B cell (primary cell): ENCODE results near the gene SLC13A2. TPM values are rescaled to one million over a fixed set of nuclear protein-coding genes. Genes with fewer than 3 reads are reported as not detected.

ENCODE experiments used
- ATAC-seq: fragments of 200-7000 bp; cut with Tn5 transposase; one replicate; pipeline ENCODE4 v1.10.0; 2021; ENCODE audit warnings: low read depth, mild to moderate bottlenecking, moderate number of reproducible peaks, moderate library complexity
- CTCF ChIA-PET: fragments of 350-600 bp; sonication (Branson Sonifier 250); formaldehyde crosslinking; loops from one replicate; lab custom pipeline; 2021; ENCODE audit warnings: antibody characterized with exemption, inconsistent platforms; lab: Charles Lee
- POLR2A ChIA-PET: fragments of 350-600 bp; sonication (Branson Sonifier 250); formaldehyde crosslinking; loops from one replicate; lab custom pipeline; 2021; ENCODE audit warnings: antibody characterized with exemption; lab: Charles Lee
- DNase-seq: peaks from one replicate; pipeline ENCODE4 v3.0.0; 2013
- H2AFZ ChIP-seq: 2 replicates; pipeline ENCODE4 v1.6.1; 2012; ENCODE audit warnings: mild to moderate bottlenecking, low read depth, low read length; ENCODE audit not compliant: insufficient read depth, poor library complexity, severe bottlenecking
- H3K27ac ChIP-seq, 2 donors: 1 replicate in 1 of 2; 2 replicates in 1 of 2; pipeline ENCODE4 v1.5.1; 2012 to 2013; ENCODE audit warnings: low read length in 2 of 2, mild to moderate bottlenecking in 2 of 2, moderate library complexity in 1 of 2
- H3K27me3 ChIP-seq, 4 experiments: fragments of 200-600 bp in 1 of 4; sonication (generic) in 1 of 4; replicated peaks in 1 of 4; 1 replicate in 2 of 4; 2 replicates in 2 of 4; pipeline versions ENCODE4 v1.6.1 to v1.7.0; 2013 to 2016; ENCODE audit warnings: low read length in 3 of 4, mild to moderate bottlenecking in 2 of 4, mixed read lengths in 1 of 4, moderate library complexity in 1 of 4; ENCODE audit not compliant: insufficient read depth in 4 of 4, control insufficient read depth in 3 of 4; ENCODE audit errors: control extremely low read depth in 1 of 4
- H3K36me3 ChIP-seq, 2 experiments: replicated peaks in 1 of 2; 1 replicate in 1 of 2; 2 replicates in 1 of 2; pipeline versions ENCODE4 v1.6.1 to v1.7.1; 2013; ENCODE audit warnings: low read length in 1 of 2; ENCODE audit not compliant: insufficient read depth in 2 of 2, control insufficient read depth in 1 of 2; ENCODE audit errors: control extremely low read depth in 1 of 2, extremely low read depth in 1 of 2
- H3K4me1 ChIP-seq, 2 donors: fragments of 200-600 bp in 1 of 2; sonication (generic) in 1 of 2; 1 replicate in 1 of 2; 2 replicates in 1 of 2; pipeline versions ENCODE4 v1.5.1 to v1.6.1; 2013 to 2017; ENCODE audit warnings: low read length in 2 of 2; ENCODE audit not compliant: control insufficient read depth in 2 of 2, insufficient read depth in 2 of 2
- H3K4me2 ChIP-seq: replicated peaks from 2 replicates; pipeline ENCODE3; 2012; ENCODE audit warnings: mild to moderate bottlenecking, low read depth, low read length; ENCODE audit not compliant: poor library complexity, severe bottlenecking
- H3K4me3 ChIP-seq, 5 experiments: fragments of 200-600 bp in 1 of 5; sonication (generic) in 1 of 5; 1 replicate in 3 of 5; 2 replicates in 2 of 5; pipeline versions ENCODE4 v1.5.1 to v1.7.0; 2011 to 2016; ENCODE audit warnings: low read length in 4 of 5, mild to moderate bottlenecking in 4 of 5, low read depth in 2 of 5, control low read depth in 1 of 5, moderate library complexity in 1 of 5; ENCODE audit not compliant: insufficient read depth in 1 of 5; ENCODE audit errors: control extremely low read depth in 1 of 5, extremely low read depth in 1 of 5
- H3K79me2 ChIP-seq: fragments of 200-600 bp; sonication (generic); one replicate; pipeline ENCODE4 v1.6.0; 2016; ENCODE audit warnings: low read length; ENCODE audit not compliant: control insufficient read depth, insufficient read depth
- H3K9ac ChIP-seq: fragments of 200-600 bp; sonication (generic); 2 replicates; pipeline ENCODE4 v1.6.1; 2017; ENCODE audit warnings: mild to moderate bottlenecking, low read length, moderate library complexity
- H3K9me3 ChIP-seq, 3 donors: one replicate each; pipeline versions ENCODE4 v1.6.1 to v1.7.1; 2013; ENCODE audit warnings: low read length in 2 of 3; ENCODE audit not compliant: control insufficient read depth in 2 of 3, insufficient read depth in 1 of 3; ENCODE audit errors: control extremely low read depth in 1 of 3
- H4K20me1 ChIP-seq: 2 replicates; pipeline ENCODE4 v1.6.0; 2012; ENCODE audit warnings: mild to moderate bottlenecking, low read length; ENCODE audit not compliant: insufficient read depth, control insufficient read depth, poor library complexity, severe bottlenecking
- H3K27ac Mint-ChIP-seq: one replicate; pipeline ENCODE4 v1.8.0; 2021; ENCODE audit warnings: mixed read lengths
- H3K27me3 Mint-ChIP-seq: one replicate; pipeline ENCODE4 v1.8.0; 2021; ENCODE audit warnings: mixed read lengths
- H3K4me1 Mint-ChIP-seq: one replicate; pipeline ENCODE4 v1.8.0; 2021; ENCODE audit warnings: mixed read lengths
- H3K4me3 Mint-ChIP-seq: one replicate; pipeline ENCODE4 v1.8.0; 2021; ENCODE audit warnings: mixed read lengths
- H3K9me3 Mint-ChIP-seq: one replicate; pipeline ENCODE4 v1.8.0; 2022; ENCODE audit warnings: mixed read lengths; ENCODE audit not compliant: insufficient read depth
- CTCF ChIP-seq: fragments of 200-600 bp; IDR thresholded peaks from one replicate; pipeline ENCODE4 v1.8.0; 2022; ENCODE audit warnings: antibody characterized with exemption, mild to moderate bottlenecking
- EZH2 ChIP-seq: IDR thresholded peaks from 2 replicates; pipeline ENCODE4 v1.6.1; 2012; ENCODE audit warnings: borderline replicate concordance, low read depth, mild to moderate bottlenecking, moderate library complexity, low read length; ENCODE audit not compliant: insufficient read depth, poor library complexity, severe bottlenecking
- WGBS: methylation state at CpG from one replicate; pipeline ENCODE4 v1.1.5; 2013; ENCODE audit warnings: missing lambda C conversion rate; ENCODE audit not compliant: insufficient coverage; 5-methylcytosine and 5-hydroxymethylcytosine counted together
- intact Hi-C: fragments of 100-400 bp; cut with micrococcal nuclease; formaldehyde crosslinking; loops from one replicate; pipeline ENCODE4 v1.10.0; 2022
- polyA plus RNA-seq: library from polyadenylated mRNA; depleted of rRNA; stranded (reverse); fragments of >200 nt; gene quantifications from 2 replicates; pipeline ENCODE4 v1.2.3, GENCODE V29; 2012
- total RNA-seq, 2 donors: library from RNA; stranded (reverse); fragments of 120-200 nt in 1 of 2; gene quantifications; 1 replicate in 1 of 2; 2 replicates in 1 of 2; pipeline versions ENCODE4 v1.2.3 to v1.2.4, GENCODE V29; 2013 to 2022

SLC13A2 gene
- total and polyA plus RNA-seq, 2 donors (not counting 1 experiment from before 2014, with no cell fraction given), result not detected

GRCh38 chr17:28499684-28500357 is 26.4 kb downstream of the SLC13A2 start:
- WGBS, result 93% methylated on average over 6 of the region's 9 CpGs
- no peak overlapping the region for H3K27ac ChIP-seq
- peaks cover 15% of the 10 kb centered on the region for H3K4me1 Mint-ChIP-seq
- H3K4me3 Mint-ChIP-seq, result no peak overlapping the region
- DNase-seq (no peak), ATAC-seq (no peak)
- no peaks in the 10 kb centered on the region for H3K27me3 Mint-ChIP-seq
- intact Hi-C loops, result no loop called here
- no peak overlapping the region for H3K4me2 ChIP-seq
- TF ChIP-seq EZH2 (no peak), CTCF (no peak)
- peak overlapping the region; percentile 54 for H3K27ac Mint-ChIP-seq
- H3K36me3 ChIP-seq, result no peaks in the 10 kb centered on the region
- no peak overlapping the region for H2AFZ ChIP-seq
- peaks cover 8 to 12% of the 10 kb centered on the region in 2 donors for H3K4me1 ChIP-seq
- H3K4me3 ChIP-seq, result no peak overlapping the region
- H3K9me3 ChIP-seq, result no peaks in the 10 kb centered on the region
- CTCF ChIA-PET, result interaction anchor here (0.8 to 15.2 kb wide), 3 partner anchors 9 to 116 kb away, joined by 3 to 220 read pairs (median 8); partner anchors contain the start of gene RSKR
- H3K27me3 ChIP-seq, result no peaks in the 10 kb centered on the region
- no peak overlapping the region for H3K9ac ChIP-seq
- no peaks in the 10 kb centered on the region for H3K9me3 Mint-ChIP-seq
- H3K79me2 ChIP-seq, result no peaks in the 10 kb centered on the region
- H4K20me1 ChIP-seq, result no peaks in the 10 kb centered on the region
- POLR2A ChIA-PET, result no interaction called here

DNA sequence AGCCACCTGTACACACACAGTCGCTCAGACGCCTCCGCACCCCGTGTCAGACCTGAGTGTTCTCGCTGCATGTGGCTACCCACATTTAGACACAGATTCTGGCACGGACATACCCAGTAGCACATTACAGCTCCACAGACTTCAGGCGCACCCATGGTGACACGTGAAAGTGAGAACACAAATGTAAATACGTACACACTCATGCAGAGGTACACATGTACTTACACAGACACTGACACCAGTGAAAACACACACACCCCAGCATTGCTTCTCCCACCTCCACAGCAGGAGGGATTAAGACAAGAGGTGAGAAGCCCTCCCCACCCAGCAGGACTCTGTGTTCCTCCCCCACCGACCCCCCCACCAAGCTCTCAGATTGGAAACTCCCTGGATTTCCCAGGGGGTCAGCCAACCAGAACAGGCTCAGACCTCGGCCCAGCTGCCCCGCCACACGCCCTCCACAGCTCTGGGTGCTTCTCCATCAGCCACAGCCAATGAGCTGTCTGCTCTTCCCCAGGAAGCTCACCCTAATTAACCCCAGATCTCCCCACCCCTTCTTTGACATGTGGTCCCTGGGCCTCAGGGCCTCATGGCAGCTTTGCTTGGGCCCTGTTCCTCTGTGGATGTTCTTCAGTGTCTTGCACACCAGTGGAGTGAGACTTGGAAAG is 27.4 kb downstream of the SLC13A2 start:
- H3K9ac ChIP-seq, result no peak overlapping the region
- 54% methylated on average over 13 of the region's 13 CpGs for WGBS
- H3K36me3 ChIP-seq, result no peaks in the 10 kb centered on the region
- Mint-ChIP-seq H3K27ac (peak overlapping the region; percentile 54), H3K9me3 (no peaks in the 10 kb centered on the region), H3K4me1 (peaks cover 14% of the 10 kb centered on the region), H3K27me3 (no peaks in the 10 kb centered on the region), H3K4me3 (peak overlapping the region; percentile 4)
- H3K27ac ChIP-seq, result no peak overlapping the region
- CTCF ChIA-PET, result interaction anchor here (0.6 to 15.2 kb wide), 3 partner anchors 48 to 115 kb away, joined by 3 to 220 read pairs (median 8); partner anchors contain the start of gene RSKR
- H3K4me1 ChIP-seq, result peaks cover 8 to 10% of the 10 kb centered on the region in 2 donors
- H3K27me3 ChIP-seq, result no peaks in the 10 kb centered on the region
- POLR2A ChIA-PET, result interaction anchor here (0.6 to 0.7 kb wide), 3 partner anchors 43 to 71 kb away, joined by 4 to 6 read pairs (median 5); no protein-coding TSS in a partner anchor
- no peaks in the 10 kb centered on the region for H4K20me1 ChIP-seq
- H2AFZ ChIP-seq, result peak overlapping the region; percentile 38
- H3K4me2 ChIP-seq, result no peak overlapping the region
- H3K4me3 ChIP-seq, result no peak overlapping the region
- intact Hi-C loops, result no loop called here
- TF ChIP-seq EZH2 (no peak), CTCF (no peak)
- no peaks in the 10 kb centered on the region for H3K9me3 ChIP-seq
- ATAC-seq (peak; percentile 68), DNase-seq (peak; percentile 61)
- no peaks in the 10 kb centered on the region for H3K79me2 ChIP-seq
